K562 (cell line): Measurements from ENCODE around the gene ST3GAL5. TPM values are rescaled to one million over a fixed set of nuclear protein-coding genes. Genes with fewer than 3 reads are reported as not detected.
A peak's percentile ranks its signal among the peaks of the same experiment; 100 is the strongest.

Experiments used
- ATAC-seq: fragments of 200-7000 bp; cut with Tn5 transposase; 3 replicates; pipeline ENCODE4 v1.9.1; 2020; ENCODE audit warnings: moderate library complexity
- BruUV-seq: library from RNA; stranded (reverse); fragments of 400-500 nt; replicated peaks from 2 replicates; lab custom pipeline; 2021; lab: Mats Ljungman, UMichigan
- CTCF ChIA-PET: fragments of 300-600 bp; formaldehyde crosslinking; extraction: SDS; loops from one replicate; lab custom pipeline; 2021; ENCODE audit warnings: low intra/inter-chr PET ratio; lab: Yijun Ruan, JAX
- POLR2A ChIA-PET: fragments of 300-600, 350-650 bp; sonication (Branson Sonifier 250); formaldehyde crosslinking; extraction: SDS; loops from one replicate; lab custom pipeline; 2021; ENCODE audit warnings: antibody characterized with exemption, inconsistent platforms; lab: Yijun Ruan, JAX
- DNase-seq, 4 experiments: peaks; one replicate each; pipeline versions ENCODE4 v3.0.0 to v3.0.0-alpha.2; 2011 to 2018; ENCODE audit warnings: low spot score in 3 of 4, mixed read lengths in 3 of 4; ENCODE audit errors: extremely low read depth in 1 of 4
- FAIRE-seq: peaks from 2 replicates; lab custom pipeline; 2011; peaks lifted over from hg19 to GRCh38; lab: Jason Lieb, UNC
- H2AFZ ChIP-seq: 2 replicates; pipeline ENCODE4 v1.6.0; 2011; ENCODE audit warnings: low read depth, low read length, control low read depth, inconsistent platforms
- H3K27ac ChIP-seq: fragments of 200-600 bp; 3 replicates; pipeline ENCODE4 v1.8.0; 2011; ENCODE audit warnings: low read depth, mild to moderate bottlenecking, control low read depth, inconsistent platforms, low read length, moderate library complexity, mixed read lengths; ENCODE audit errors: extremely low read depth
- H3K27me3 ChIP-seq, 2 experiments: fragments of 300-600 bp in 1 of 2; 2 replicates in 1 of 2; 3 replicates in 1 of 2; pipeline versions ENCODE4 v1.6.0 to v1.8.0; 2011; ENCODE audit warnings: inconsistent platforms in 2 of 2, low read length in 2 of 2, mild to moderate bottlenecking in 1 of 2, mixed read lengths in 1 of 2, moderate library complexity in 1 of 2; ENCODE audit not compliant: control insufficient read depth in 2 of 2, insufficient read depth in 2 of 2
- H3K36me3 ChIP-seq: fragments of 300-600 bp; 3 replicates; pipeline ENCODE4 v1.8.0; 2011; ENCODE audit warnings: mild to moderate bottlenecking, low read length, inconsistent platforms; ENCODE audit not compliant: control insufficient read depth, insufficient read depth
- H3K4me1 ChIP-seq, 2 experiments: fragments of 200-600 bp in 1 of 2; replicated peaks in 1 of 2; 2 replicates in 1 of 2; 3 replicates in 1 of 2; pipeline versions ENCODE4 v1.5.1 to v1.8.0; 2011; ENCODE audit warnings: inconsistent platforms in 2 of 2, low read length in 2 of 2, mild to moderate bottlenecking in 1 of 2, mixed read lengths in 1 of 2, moderate library complexity in 1 of 2; ENCODE audit not compliant: control insufficient read depth in 2 of 2, insufficient read depth in 2 of 2
- H3K4me2 ChIP-seq: 2 replicates; pipeline ENCODE4 v1.6.1; 2011; ENCODE audit warnings: low read length, control low read depth, inconsistent platforms, mixed read lengths; ENCODE audit not compliant: insufficient read depth
- H3K4me3 ChIP-seq: fragments of 200-600 bp; sonication (generic), shearing (Covaris generic); 2 replicates; pipeline ENCODE4 v1.5.1; 2016; ENCODE audit warnings: control low read depth, inconsistent platforms
- H3K79me2 ChIP-seq: fragments of 200-600 bp; 3 replicates; pipeline ENCODE4 v1.8.0; 2011; ENCODE audit warnings: low read length, inconsistent platforms; ENCODE audit not compliant: control insufficient read depth, insufficient read depth
- H3K9ac ChIP-seq, 2 experiments: 2 replicates each; pipeline versions ENCODE4 v1.6.0 to v1.6.1; 2011; ENCODE audit warnings: low read depth in 2 of 2, low read length in 2 of 2, control low read depth in 1 of 2, inconsistent platforms in 1 of 2, mild to moderate bottlenecking in 1 of 2, mixed read lengths in 1 of 2; ENCODE audit not compliant: insufficient read depth in 1 of 2
- H3K9me1 ChIP-seq: one replicate; pipeline ENCODE4 v1.6.0; 2011; ENCODE audit warnings: inconsistent platforms, mild to moderate bottlenecking, low read length, moderate library complexity; ENCODE audit not compliant: control insufficient read depth, insufficient read depth
- H3K9me3 ChIP-seq: replicated peaks from 2 replicates; pipeline ENCODE4 v1.5.1; 2011; ENCODE audit warnings: low read depth, low read length, inconsistent platforms; ENCODE audit not compliant: control insufficient read depth, insufficient read depth
- H4K20me1 ChIP-seq: replicated peaks from 2 replicates; pipeline ENCODE4 v1.6.1; 2011; ENCODE audit warnings: low read length, inconsistent platforms, mixed read lengths; ENCODE audit not compliant: control insufficient read depth, insufficient read depth
- NFYB ChIP-seq: IDR thresholded peaks from 2 replicates; pipeline ENCODE4 v1.6.1; 2011; ENCODE audit warnings: mild to moderate bottlenecking, moderate library complexity; ENCODE audit not compliant: insufficient read length; ENCODE audit errors: extremely low read depth
- PCBP2 ChIP-seq: fragments of 200-400 bp; formaldehyde crosslinking; IDR thresholded peaks from 2 replicates; pipeline ENCODE4 v1.6.1; 2018; ENCODE audit warnings: low read length, low read depth, mild to moderate bottlenecking, moderate library complexity; ENCODE audit not compliant: poor library complexity, severe bottlenecking
- RNF219 ChIP-seq: fragments of 250-450 bp; sonication (Bioruptor Pico); IDR thresholded peaks from 2 replicates; pipeline ENCODE4 v1.5.0; 2022; ENCODE audit warnings: mild to moderate bottlenecking
- ZBTB8A ChIP-seq: fragments of 450-650 bp; IDR thresholded peaks from 2 replicates; pipeline ENCODE4 v1.6.1; 2018; ENCODE audit warnings: mild to moderate bottlenecking, moderate library complexity; ENCODE audit not compliant: partially characterized antibody
- ZNF263 ChIP-seq: sonication (generic); formaldehyde crosslinking; IDR thresholded peaks from 2 replicates; pipeline ENCODE4 v1.8.0; 2022; ENCODE audit warnings: mild to moderate bottlenecking, missing genetic modification reagents, borderline replicate concordance
- WGBS: fragments of 100-300 bp; shearing (Covaris generic); methylation state at CpG from one replicate; pipeline ENCODE4 v1.1.6; 2016; ENCODE audit warnings: low coverage, mixed read lengths; ENCODE audit not compliant: insufficient coverage; ENCODE audit errors: missing lambda C conversion rate; 5-methylcytosine and 5-hydroxymethylcytosine counted together
- in situ Hi-C: fragments of 300-500 bp; cut with MboI; formaldehyde crosslinking; loops from 4 replicates; pipeline ENCODE4 v1.15.0; 2018; ENCODE audit warnings: inconsistent platforms, mixed read lengths
- intact Hi-C: fragments of 100-400 bp; cut with micrococcal nuclease; formaldehyde crosslinking; loops from 2 replicates; pipeline ENCODE4 v1.14.2; 2022
- polyA plus RNA-seq, 8 experiments: library from polyadenylated mRNA; depleted of rRNA in 4 of 8; stranded (reverse) in 5 of 8; unstranded in 3 of 8; fragments of >200 nt; fragmentation: Nextera tagmentation in 2 of 8; fragmentation: Illumina TruSeq in 1 of 8; extraction: Ambion mirVana in 2 of 8; extraction: Trizol in 1 of 8; gene quantifications; 2 replicates each; pipeline versions ENCODE4 v1.2.1 to v1.2.3, GENCODE V29; 2011 to 2014; ENCODE audit warnings: inconsistent platforms in 1 of 8, missing spikeins in 1 of 8
- total RNA-seq, 7 experiments: library from RNA; depleted of rRNA in 6 of 7; stranded (reverse); fragments of >200 nt in 6 of 7; fragmentation: Illumina TruSeq in 2 of 7; extraction: Trizol in 2 of 7; gene quantifications; 2 replicates each; pipeline versions ENCODE4 v1.2.1 to v1.2.3, GENCODE V29; 2011 to 2021; ENCODE audit warnings: low replicate concordance in 1 of 7

ST3GAL5 gene
- total and polyA plus RNA-seq, 9 of the 15 experiments (the other 6 are each of a cell fraction or from before 2014, with no cell fraction given), result 1.6 to 10.0 (median 4.2) TPM

- TF ChIP-seq ZBTB8A (no peak), PCBP2 (no peak), ZNF263 (CRISPR knock-in tag) (no peak)
These were observed 33.9 kb downstream of the ST3GAL5 start (continued) for GRCh38 chr2:85854897-85855296.

GRCh38 chr2:85854166-85854509 is 34.7 kb downstream of the ST3GAL5 start:
- H3K27ac ChIP-seq, result no peak overlapping the region
- H3K4me3 ChIP-seq, result no peak overlapping the region
- no peak for FAIRE-seq
- H3K36me3 ChIP-seq, result no peaks in the 10 kb centered on the region
- H4K20me1 ChIP-seq, result no peaks in the 10 kb centered on the region
- H3K9me1 ChIP-seq, result no peaks in the 10 kb centered on the region
- ChIA-PET CTCF (no interaction called here), POLR2A (interaction anchor here (0.6 kb wide), 1 partner anchor 238 kb away, joined by 3 read pairs; the partner anchor contains the start of gene USP39)
- no peak for DNase-seq
- TF ChIP-seq NFYB, result peak; percentile 3
- no peak for TF ChIP-seq RNF219 (CRISPR knock-in tag)
- no peaks in the 10 kb centered on the region for H3K79me2 ChIP-seq
- H3K4me2 ChIP-seq, result no peak overlapping the region
- BruUV-seq, result no TSS peak
- WGBS, result 60% methylated on average over 3 of the region's 3 CpGs
- H3K9me3 ChIP-seq, result no peaks in the 10 kb centered on the region
- H3K4me1 ChIP-seq, result peaks cover 0 to 5% of the 10 kb centered on the region in 2 experiments; a peak in 1 of 5 replicates
- no peaks in the 10 kb centered on the region for H3K27me3 ChIP-seq
- H2AFZ ChIP-seq, result no peak overlapping the region
- no peak for ATAC-seq
- H3K9ac ChIP-seq, result no peak overlapping the region
- in situ Hi-C loops, result no loop called here
- intact Hi-C loops, result no loop called here
